HuH-7.5 (cell line): Measurements from ENCODE around the gene RPL32.
"Not testable (repeated sequence)": the region's sequence is repeated elsewhere in the genome, so short reads cannot be mapped to it uniquely, and the experiment has no call there.

Experiments used
- DNase-seq: peaks from one replicate; pipeline ENCODE4 v3.0.0; 2011; ENCODE audit warnings: low spot score

RPL32 gene

GRCh38 chr3:12808587-12808986, 32.8 kb downstream of the RPL32 start:
- DNase-seq = no peak

GRCh38 chr3:12807601-12808359, 33.6 kb downstream of the RPL32 start:
- no peak for DNase-seq

GRCh38 chr3:12807066-12807465, 34.3 kb downstream of the RPL32 start:
- DNase-seq = no peak

GRCh38 chr3:12803371-12803770, 38.0 kb downstream of the RPL32 start:
- DNase-seq = no peak

GRCh38 chr3:12799525-12800440, 41.6 kb downstream of the RPL32 start:
- no peak for DNase-seq

GRCh38 chr3:12798559-12799179, 42.7 kb downstream of the RPL32 start:
- no peak for DNase-seq

- no peak for DNase-seq
Measured at GRCh38 chr3:12797892-12798558, 43.3 kb downstream of the RPL32 start.

- no peak for DNase-seq
Measured at GRCh38 chr3:12797124-12797891, 44.1 kb downstream of the RPL32 start.

- DNase-seq = no peak
Measured at GRCh38 chr3:12796171-12797123, 44.9 kb downstream of the RPL32 start, which contains the start of gene CAND2. Gene CAND2 (plus strand): TSS chr3:12796680. CDS start chr3:12796721, 41 bp downstream.

- DNase-seq = no peak
Measured at GRCh38 chr3:12793701-12794100, 47.7 kb downstream of the RPL32 start.

- DNase-seq = no peak
Measured at GRCh38 chr3:12791430-12791829, 49.9 kb downstream of the RPL32 start.

GRCh38 chr3:12787967-12788690, 53.2 kb downstream of the RPL32 start:
- DNase-seq = not testable (repeated sequence)

- DNase-seq = not testable (repeated sequence)
Measured at GRCh38 chr3:12787346-12787745, 54.0 kb downstream of the RPL32 start.

GRCh38 chr3:12785096-12785495, 56.3 kb downstream of the RPL32 start:
- DNase-seq = no peak
